ENCODE results near the gene CLSTN2.
A peak's percentile ranks its signal among the peaks of the same experiment; 100 is the strongest.

CLSTN2 gene

GRCh38 chr3:140196970-140197369 is 262.0 kb downstream of the CLSTN2 start:
- no peak for DNase-seq

- no peak for DNase-seq
Measured at GRCh38 chr3:140198242-140198641, 263.3 kb downstream of the CLSTN2 start.

GRCh38 chr3:140199008-140199407 is 264.0 kb downstream of the CLSTN2 start:
- no peak for DNase-seq

- DNase-seq: peak; percentile 64
Measured at GRCh38 chr3:140199743-140200142, 264.8 kb downstream of the CLSTN2 start.

DNA sequence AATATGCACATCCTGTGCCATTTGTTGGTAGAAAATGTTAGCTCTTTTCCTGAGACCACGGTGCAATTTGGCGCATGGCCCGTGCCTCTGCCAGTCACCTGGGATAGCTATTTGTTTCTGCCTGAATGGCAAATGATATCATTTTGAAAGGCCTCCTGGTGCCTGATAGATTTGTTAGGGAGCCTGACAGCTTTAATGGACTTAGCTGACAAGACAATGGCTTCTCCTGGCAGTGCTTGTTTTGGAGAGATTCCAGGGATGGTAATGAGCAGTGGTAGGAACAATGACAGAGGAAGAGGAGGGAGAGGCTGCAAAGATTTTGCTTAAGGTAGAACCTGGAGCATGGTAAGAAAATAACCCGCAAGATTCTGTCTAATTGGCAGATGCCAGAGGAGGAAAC is 268.5 kb downstream of the CLSTN2 start:
- peak; percentile 99 for DNase-seq

DNA sequence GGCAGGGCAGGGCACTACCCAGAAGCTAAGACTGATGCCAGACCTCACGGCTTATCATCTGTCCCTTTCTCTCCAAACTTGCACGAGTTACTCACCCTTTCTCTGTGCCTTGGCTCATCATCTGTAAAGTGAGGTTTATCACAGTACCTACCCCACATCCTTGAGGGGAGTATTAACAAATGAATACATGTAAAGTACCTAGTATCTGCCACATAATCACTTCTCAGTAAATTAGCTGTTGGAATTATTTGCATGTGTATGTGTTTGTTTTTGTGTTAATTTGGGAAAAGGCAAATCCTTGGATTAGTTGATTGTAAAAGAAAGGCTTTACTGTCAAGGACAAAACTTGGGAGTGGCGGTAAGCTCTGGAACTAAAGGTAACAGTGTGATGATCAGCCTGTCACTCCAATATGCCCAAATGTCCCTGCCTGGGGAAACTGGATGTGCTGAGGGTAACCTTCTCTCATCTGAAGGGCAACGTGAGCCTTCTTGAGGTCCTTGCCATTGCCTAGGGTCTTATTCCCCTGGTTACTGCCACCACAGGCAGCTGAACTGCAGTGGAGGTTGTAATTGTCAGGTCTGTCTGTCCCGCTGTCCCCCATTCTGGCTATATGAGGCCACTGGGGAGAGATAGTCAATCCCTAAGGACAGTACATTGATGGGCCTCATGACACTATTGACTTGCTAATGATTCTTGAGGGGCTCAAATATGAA is 269.4 kb downstream of the CLSTN2 start:
- DNase-seq: no peak

DNA sequence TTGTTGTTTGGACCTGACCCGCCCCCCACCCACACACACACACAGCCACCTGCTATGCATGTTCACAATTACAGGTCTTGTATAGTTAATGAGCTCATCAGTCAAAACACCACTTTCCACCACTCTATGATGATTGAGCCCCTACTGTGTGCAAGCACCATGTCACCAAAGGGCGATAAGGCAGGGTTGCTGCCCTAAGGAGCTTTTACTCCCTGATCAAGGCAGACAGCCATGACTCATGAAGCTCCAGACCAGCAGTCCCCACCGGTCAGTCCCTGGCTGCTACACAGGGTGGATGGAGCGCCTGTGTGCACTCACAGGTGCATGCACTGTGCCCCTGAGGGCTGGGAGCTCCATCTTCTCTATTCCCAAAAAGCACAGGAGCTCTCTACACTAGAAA is 270.6 kb downstream of the CLSTN2 start:
- peak; percentile 59 for DNase-seq

- peak; percentile 68 for DNase-seq
Measured at GRCh38 chr3:140206196-140207040, 271.4 kb downstream of the CLSTN2 start.

DNA sequence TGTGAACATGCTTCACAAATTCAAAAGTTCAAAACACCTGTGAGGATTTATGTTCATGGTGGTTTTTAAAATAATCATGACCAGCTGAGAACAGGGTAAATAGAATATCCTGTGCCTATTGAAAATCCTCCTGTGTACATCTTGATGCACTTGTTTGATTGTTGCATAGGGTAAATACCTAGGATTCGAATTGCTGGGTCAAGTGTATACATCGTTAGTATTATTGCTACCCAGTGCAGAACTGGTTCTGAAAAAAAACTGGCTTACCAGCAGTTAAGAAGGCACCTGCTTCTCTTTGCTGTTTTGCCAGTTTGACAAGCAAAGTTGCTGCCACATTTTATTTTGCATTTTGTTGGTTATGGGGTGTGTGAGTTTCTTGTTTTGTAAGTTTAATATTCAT is 272.6 kb downstream of the CLSTN2 start:
- DNase-seq: peak; percentile 26

DNA sequence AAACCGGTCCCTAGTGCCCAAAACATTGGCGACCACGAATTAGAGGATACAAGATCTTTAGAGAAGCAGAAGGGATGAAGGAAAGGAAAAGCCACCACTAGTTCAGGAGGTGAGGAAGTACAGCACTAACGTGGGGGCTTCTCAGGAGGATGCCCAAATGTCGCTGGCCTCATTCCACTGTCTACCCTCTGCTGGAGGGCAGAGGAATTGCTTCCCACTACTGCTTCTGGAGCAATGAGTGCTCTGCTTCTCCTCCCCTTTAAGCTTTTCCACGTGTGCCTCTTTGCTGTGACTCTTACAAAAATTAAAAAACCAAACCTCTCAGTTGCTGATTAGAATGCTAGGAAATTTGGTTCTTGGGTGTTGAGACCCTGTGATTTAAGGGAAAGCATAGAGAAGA is 281.3 kb downstream of the CLSTN2 start:
- DNase-seq: no peak

GRCh38 chr3:140219291-140219690 is 284.3 kb downstream of the CLSTN2 start:
- DNase-seq: no peak

DNA sequence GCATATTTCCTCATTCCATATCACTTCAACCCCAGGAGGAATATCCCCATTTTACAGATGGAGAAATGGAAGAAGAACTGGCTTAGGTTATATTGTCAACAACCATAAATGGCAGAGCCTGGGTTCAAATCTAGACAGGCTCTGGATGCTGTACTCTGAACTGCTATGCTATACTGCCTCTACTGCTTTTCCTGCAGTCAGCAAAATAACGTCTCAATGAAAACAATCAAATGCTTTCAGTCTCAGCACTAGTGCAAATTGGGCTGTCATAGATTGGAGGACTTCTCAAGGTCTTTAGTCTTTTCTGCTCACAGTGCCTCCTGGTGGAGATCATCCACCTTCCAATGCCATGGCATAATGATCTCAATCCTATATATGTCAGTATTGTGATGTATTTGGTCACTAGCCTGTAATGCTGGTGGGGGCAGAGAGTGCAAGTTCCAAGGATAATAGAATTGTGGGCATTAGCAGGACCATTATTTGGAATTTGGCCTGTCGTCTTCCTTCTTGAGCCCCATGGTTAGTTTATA is 285.0 kb downstream of the CLSTN2 start:
- DNase-seq: no peak

DNA sequence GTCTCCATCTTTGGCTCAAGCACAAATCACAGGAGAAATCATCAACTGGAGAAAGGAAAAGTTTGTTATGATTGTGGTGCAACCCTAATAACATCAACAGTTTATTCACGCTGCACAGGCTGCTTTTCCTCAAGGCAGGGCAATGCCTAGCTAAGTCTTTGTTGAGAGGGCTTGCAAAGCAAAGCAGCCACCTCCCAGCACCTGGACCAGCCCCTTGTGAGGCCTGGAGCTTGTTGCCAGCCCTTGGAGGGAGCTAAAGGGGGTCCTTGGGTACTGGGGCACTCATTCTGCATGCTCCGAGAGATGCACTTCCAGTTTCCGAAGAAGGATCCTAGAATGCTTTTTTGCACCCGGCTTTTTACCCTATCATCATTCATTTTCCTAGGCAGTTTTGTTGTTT is 288.2 kb downstream of the CLSTN2 start:
- DNase-seq: no peak

DNA sequence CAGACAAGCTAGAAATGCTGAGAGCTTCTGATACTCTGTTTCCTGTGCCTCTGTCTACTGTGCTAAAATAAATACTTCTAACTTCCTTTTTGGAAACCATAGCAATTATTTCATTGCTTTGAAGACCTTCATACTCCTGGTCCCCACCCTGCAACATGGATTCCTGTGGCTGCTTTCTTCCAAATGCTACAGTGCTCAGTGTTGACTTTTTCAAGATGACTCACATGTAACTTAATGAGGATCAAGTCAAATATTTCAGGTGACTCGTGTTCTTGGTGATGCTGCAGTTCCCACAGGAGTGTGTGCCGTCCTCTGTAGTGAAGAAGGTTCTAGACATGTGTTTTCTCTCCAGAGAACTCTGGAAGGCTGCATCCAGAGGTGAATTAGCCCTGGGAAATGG is 288.6 kb downstream of the CLSTN2 start:
- DNase-seq: no peak

DNA sequence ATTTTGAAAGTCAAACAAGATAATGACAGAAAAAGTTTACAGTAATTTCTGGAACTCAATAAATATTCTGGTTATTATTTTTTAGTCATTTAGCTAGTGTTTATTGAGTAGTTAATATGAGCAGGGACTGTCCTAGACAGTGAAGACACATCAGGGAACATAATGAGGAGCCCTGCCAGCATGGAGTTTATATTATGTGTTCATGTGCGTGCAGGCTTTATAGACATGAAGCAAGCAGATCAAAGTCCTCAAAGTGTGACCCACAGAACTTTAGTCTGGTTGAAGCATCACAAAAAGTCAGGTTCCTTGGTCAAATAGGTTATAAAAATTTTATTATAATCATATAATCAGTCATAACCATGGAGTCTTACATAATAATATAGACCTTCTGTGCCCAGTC is 289.3 kb downstream of the CLSTN2 start:
- no peak for DNase-seq

GRCh38 chr3:140225996-140226395 is 291.0 kb downstream of the CLSTN2 start:
- no peak for DNase-seq

- DNase-seq: no peak
Measured at GRCh38 chr3:140233702-140234101, 298.7 kb downstream of the CLSTN2 start.

- no peak for DNase-seq
Measured at GRCh38 chr3:140234256-140234655, 299.3 kb downstream of the CLSTN2 start.

- no peak for DNase-seq
Measured at GRCh38 chr3:140236836-140237501, 302.0 kb downstream of the CLSTN2 start.

GRCh38 chr3:140238646-140239314 is 303.8 kb downstream of the CLSTN2 start:
- DNase-seq: no peak

DNA sequence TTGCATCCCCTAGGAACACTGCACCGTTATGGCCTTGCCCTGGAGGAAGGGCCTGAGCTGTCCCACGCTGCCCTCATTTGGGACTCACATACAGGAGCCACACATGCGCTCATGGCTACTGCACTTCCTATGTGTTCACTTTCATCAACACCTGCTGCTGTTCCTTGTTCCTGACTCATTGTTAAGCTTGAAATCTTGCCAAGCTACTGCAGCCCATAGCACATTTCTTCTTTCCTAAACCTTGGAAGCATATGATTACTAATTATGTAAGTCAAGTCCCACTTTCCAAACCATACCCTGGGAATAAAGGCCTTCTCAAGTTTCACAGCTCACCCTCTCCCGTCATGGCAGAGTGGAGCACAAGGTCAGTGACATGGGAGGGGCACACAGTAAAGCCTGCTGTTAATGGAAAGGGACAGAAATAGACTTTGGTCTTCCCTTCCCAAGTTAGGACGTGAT is 307.9 kb downstream of the CLSTN2 start:
- peak; percentile 81 for DNase-seq

GRCh38 chr3:140243575-140243974 is 308.6 kb downstream of the CLSTN2 start:
- peak; percentile 5 for DNase-seq

DNA sequence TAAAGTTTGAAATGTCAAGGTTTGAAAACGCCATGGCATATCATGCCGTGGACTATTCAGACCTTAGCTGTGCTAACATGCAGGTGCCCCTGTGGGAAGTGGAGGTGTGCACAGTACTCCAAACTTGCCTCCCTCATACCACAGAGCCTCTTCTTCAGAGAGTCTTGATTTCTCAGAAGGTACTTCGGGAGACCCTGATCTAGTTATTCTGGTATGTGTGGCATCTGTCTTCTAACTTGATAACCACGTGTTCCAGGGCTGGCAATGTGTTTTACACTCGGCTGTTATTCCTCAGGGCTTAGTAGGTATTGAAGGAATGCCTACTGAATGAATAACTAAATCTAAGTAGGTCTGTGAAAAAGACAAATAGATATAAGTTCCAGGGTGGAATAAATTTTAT is 309.9 kb downstream of the CLSTN2 start:
- DNase-seq: no peak

All from COR-L47 (cell line).